ENCODE measurements around the gene RP2. TPM values are rescaled to one million over a fixed set of nuclear protein-coding genes. Genes with fewer than 3 reads are reported as not detected.

RP2 gene
- total and polyA plus RNA-seq, 2 of the 8 experiments (the other 6 are each of a cell fraction or from before 2014, with no cell fraction given), result 2.2 to 6.9 TPM

- no peak for TF ChIP-seq CBX5 (IDR thresholded peaks at IDR 0.05; ENCODE audit: low read depth, low read length)
Measured at GRCh38 chrX:46882266-46882665, 45.4 kb downstream of the RP2 start (continued).

DNA sequence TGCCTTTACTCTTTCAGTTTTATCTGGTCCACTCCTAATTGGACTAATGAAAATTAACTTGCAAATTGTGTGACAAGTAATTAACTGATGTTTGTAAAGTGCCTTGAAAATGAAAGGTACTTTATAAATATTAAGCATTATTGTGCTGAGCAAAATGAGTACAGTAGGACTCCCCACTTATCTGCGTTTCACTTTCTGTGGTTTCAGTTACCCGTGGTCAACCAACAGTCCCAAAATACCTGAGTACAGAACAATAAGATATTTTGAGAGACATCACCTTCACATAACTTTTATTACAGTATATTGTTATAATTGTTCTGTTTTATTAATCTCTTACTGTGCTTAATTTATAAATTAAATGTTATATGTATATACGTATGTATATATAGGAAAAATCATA, 48.0 kb downstream of the RP2 start:
- no peak overlapping the region for H3K23ac ChIP-seq (ENCODE audit: insufficient read length)
- POLR2A ChIA-PET (ENCODE audit: partially characterized antibody), result no interaction called here
- H4K5ac ChIP-seq (ENCODE audit: insufficient read length, low read depth, low read length), result no peak overlapping the region
- H3K79me2 ChIP-seq (ENCODE audit: control insufficient read depth in 1 of 2, insufficient read depth in 2 of 2, low read length in 2 of 2), result no peaks in the 10 kb centered on the region
- no peak overlapping the region for H4K91ac ChIP-seq (replicated peaks; ENCODE audit: insufficient read length, low read length)
- H2AK5ac ChIP-seq (ENCODE audit: low read depth, low read length), result no peak overlapping the region
- H3K14ac ChIP-seq (ENCODE audit: insufficient read length), result no peak overlapping the region
- no peaks in the 10 kb centered on the region for H3K4me1 ChIP-seq (replicated peaks in 1 of 4; ENCODE audit: control insufficient read depth in 3 of 4, insufficient read depth in 4 of 4, low read length in 3 of 4)
- no peak overlapping the region for H2BK12ac ChIP-seq (ENCODE audit: low read depth, low read length)
- H4K8ac ChIP-seq (ENCODE audit: extremely low read depth, insufficient read depth, low read length), result no peak overlapping the region
- no peak overlapping the region for H2AFZ ChIP-seq (ENCODE audit: low read length)
- no peak overlapping the region for H3K27ac ChIP-seq (ENCODE audit: low read depth, low read length)
- no peak overlapping the region for H3K56ac ChIP-seq (replicated peaks; ENCODE audit: insufficient read length, low read depth, low read length)
- H3K9me3 ChIP-seq (ENCODE audit: insufficient read depth in 2 of 2, low read depth in 1 of 2, low read length in 1 of 2), result no peaks in the 10 kb centered on the region
- H3K4me3 ChIP-seq (ENCODE audit: extremely low read depth in 1 of 4, insufficient read depth in 2 of 4, low read depth in 3 of 4, low read length in 4 of 4), result no peak overlapping the region
- DNase-seq (ENCODE audit: low read depth in 1 of 2, low spot score in 2 of 2), result no peak
- H3K18ac ChIP-seq (ENCODE audit: extremely low read depth, low read length), result no peak overlapping the region
- WGBS, 2 experiments (ENCODE audit: extremely low coverage in 1 of 2, insufficient coverage in 1 of 2, insufficient read length in 1 of 2, insufficient replicate concordance in 2 of 2, low coverage in 1 of 2, low lambda C conversion rate in 2 of 2, missing lambda C conversion rate in 1 of 2), result 94% methylated on average over 3 of the region's 3 CpGs; no CpG with 5 or more reads in 1 of the 2 experiments
- H3K4ac ChIP-seq (replicated peaks; ENCODE audit: insufficient read length, low read depth, low read length), result no peak overlapping the region
- no peak overlapping the region for H2BK15ac ChIP-seq (ENCODE audit: low read length)
- H3K4me2 ChIP-seq (ENCODE audit: insufficient read depth in 1 of 2, low read depth in 2 of 2, low read length in 2 of 2), result no peak overlapping the region
- no peak overlapping the region for H2BK120ac ChIP-seq (replicated peaks; ENCODE audit: low read depth, low read length)
- no peak overlapping the region for H2BK5ac ChIP-seq (ENCODE audit: low read depth, low read length)
- H2BK20ac ChIP-seq (ENCODE audit: low read length), result no peak overlapping the region
- no peaks in the 10 kb centered on the region for H3K79me1 ChIP-seq (ENCODE audit: low read depth, low read length)
- no peak for FAIRE-seq
- no peak overlapping the region for H3K9ac ChIP-seq (replicated peaks in 1 of 4; ENCODE audit: extremely low read depth in 1 of 4, low read depth in 3 of 4, low read length in 3 of 4)
- no peaks in the 10 kb centered on the region for H3K27me3 ChIP-seq (replicated peaks in 1 of 4; ENCODE audit: control insufficient read depth in 3 of 4, extremely low read depth in 1 of 4, insufficient read depth in 3 of 4, low read length in 3 of 4)
- no peaks in the 10 kb centered on the region for H4K20me1 ChIP-seq (replicated peaks in 1 of 2; ENCODE audit: control insufficient read depth in 1 of 2, insufficient read depth in 2 of 2, low read length in 2 of 2)
- H3K23me2 ChIP-seq (ENCODE audit: low read depth, low read length), result no peaks in the 10 kb centered on the region
- no peaks in the 10 kb centered on the region for H3K36me3 ChIP-seq (ENCODE audit: control insufficient read depth in 2 of 4, insufficient read depth in 4 of 4, low read length in 3 of 4)
- CTCF ChIA-PET (ENCODE audit: partially characterized antibody), result no interaction called here
- TF ChIP-seq KDM1A (IDR thresholded peaks at IDR 0.05; ENCODE audit: borderline replicate concordance, low read length) (no peak), SIX5 (IDR thresholded peaks at IDR 0.05; ENCODE audit: low read depth, low read length) (no peak), TCF12 (IDR thresholded peaks at IDR 0.05; ENCODE audit: low read depth, low read length) (no peak), KDM4A (IDR thresholded peaks at IDR 0.05; ENCODE audit: low read depth, low read length, severe bottlenecking) (no peak), JUND (IDR thresholded peaks at IDR 0.05; ENCODE audit: low read length) (no peak), CEBPB (IDR thresholded peaks at IDR 0.05; ENCODE audit: low read depth, low read length) (no peak), MAX (IDR thresholded peaks at IDR 0.05) (no peak), NRF1 (IDR thresholded peaks at IDR 0.05; ENCODE audit: low read depth, low read length) (no peak), ZNF274 (IDR thresholded peaks at IDR 0.05; ENCODE audit: borderline replicate concordance, extremely low read depth, low read length) (no peak), USF2 (IDR thresholded peaks at IDR 0.05; ENCODE audit: low read length) (no peak), JUN (IDR thresholded peaks at IDR 0.05; ENCODE audit: low read depth, low read length) (no peak)
